ENCODE results near the gene GKN1. TPM values are rescaled to one million over a fixed set of nuclear protein-coding genes. Genes with fewer than 3 reads are reported as not detected.

GKN1 gene
- total RNA-seq, 5 donors from 2014 or later (not counting 1 experiment from before 2014, with no cell fraction given), result not detected

DNA sequence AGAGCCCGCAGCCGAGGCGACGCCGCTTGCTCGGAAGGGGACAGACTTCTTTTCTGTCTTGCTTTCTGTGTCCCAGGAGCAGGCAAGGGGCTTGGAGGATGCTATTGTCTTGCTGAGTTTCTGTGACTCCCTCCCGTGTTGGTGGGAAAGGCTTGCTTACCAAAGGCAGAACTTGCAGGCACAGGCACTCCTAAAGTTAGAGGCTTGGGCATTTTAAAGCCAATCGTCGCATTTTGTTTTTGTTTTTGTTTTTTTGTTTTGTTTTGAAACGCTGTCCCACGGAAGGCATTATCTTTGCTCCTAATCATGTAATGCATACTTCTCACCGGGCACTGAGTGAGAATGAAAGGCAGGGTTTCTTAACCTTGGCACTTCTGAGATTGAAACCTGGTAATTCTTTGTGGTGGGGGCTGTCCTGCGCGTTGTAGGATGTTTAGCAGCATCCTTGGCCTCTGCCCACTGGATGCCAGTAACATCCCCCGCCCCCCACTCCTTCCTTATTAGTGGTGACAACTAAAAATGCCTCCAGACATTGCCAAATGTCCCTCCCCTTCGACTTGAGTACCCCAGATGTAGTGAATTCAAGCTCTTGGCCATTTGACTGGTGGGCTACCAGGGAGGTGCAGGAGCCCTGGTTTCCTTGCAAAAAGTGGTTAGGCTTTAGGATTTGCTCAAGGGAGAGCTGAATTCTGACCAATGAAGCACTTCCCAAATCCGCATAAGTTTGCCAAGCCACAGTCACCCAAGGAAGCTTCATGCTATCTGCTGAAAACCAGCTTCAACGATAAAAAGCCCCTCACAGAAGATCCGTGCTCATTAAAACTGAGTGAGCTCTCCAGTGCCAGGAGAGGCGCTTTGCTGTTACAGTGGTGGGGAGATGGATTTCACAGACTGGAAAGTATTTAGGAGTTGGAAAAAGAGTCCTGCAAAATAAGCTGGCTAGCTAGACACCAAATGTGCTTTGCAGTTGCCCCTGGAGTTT lies 39.7 kb downstream of the GKN1 start:
- H3K36me3 ChIP-seq (ENCODE audit: control insufficient read depth in 2 of 2, extremely low read depth in 1 of 2, insufficient read depth in 1 of 2, low read length in 1 of 2), result no peaks in the 10 kb centered on the region
- H3K27me3 ChIP-seq (replicated peaks in 1 of 2; ENCODE audit: control insufficient read depth in 2 of 2, extremely low read depth in 1 of 2, insufficient read depth in 2 of 2, low read length in 1 of 2), result peaks cover 15 to 36% of the 10 kb centered on the region in 2 experiments
- ATAC-seq (replicated peaks in 1 of 4), result no peak
- no peak overlapping the region for H3K27ac ChIP-seq (ENCODE audit: low read length)
- DNase-seq, result no peak
- CTCF ChIA-PET, result interaction anchor here in 1 of 2 donors (0.7 to 1.3 kb wide), 2 partner anchors 12 to 1775 kb away, joined by 4 to 7 read pairs; no protein-coding TSS in a partner anchor
- WGBS (ENCODE audit: insufficient coverage), result 6% methylated on average over 8 of the region's 20 CpGs
- peaks cover 26 to 59% of the 10 kb centered on the region in 2 donors for H3K27me3 Mint-ChIP-seq
- H3K27ac Mint-ChIP-seq, result peak overlapping the region in 1 of 2 donors; percentile 54
- H3K4me1 ChIP-seq (ENCODE audit: control insufficient read depth in 1 of 2, extremely low read depth in 1 of 2, insufficient read depth in 2 of 2, low read length in 2 of 2), result peaks cover 0 to 18% of the 10 kb centered on the region in 2 experiments
- peaks cover 10 to 16% (median 14%) of the 10 kb centered on the region in 3 donors for H3K4me1 Mint-ChIP-seq
- peak overlapping the region in 1 of 2 donors; percentile 91 for H3K4me3 ChIP-seq (ENCODE audit: control insufficient read depth in 1 of 2, extremely low read depth in 1 of 2, low read length in 1 of 2)
- POLR2A ChIA-PET, result no interaction called here
- no peaks in the 10 kb centered on the region for H3K9me3 Mint-ChIP-seq
- H3K36me3 Mint-ChIP-seq, result no peaks in the 10 kb centered on the region
- no peaks in the 10 kb centered on the region for H3K9me3 ChIP-seq
- peak overlapping the region; percentile 55 to 78 (median 59) for H3K4me3 Mint-ChIP-seq

- Histone ChIP-seq H3K4me3 (ENCODE audit: control insufficient read depth in 1 of 2, extremely low read depth in 1 of 2, low read length in 1 of 2) (no peak overlapping the region), H3K4me1 (ENCODE audit: control insufficient read depth in 1 of 2, extremely low read depth in 1 of 2, insufficient read depth in 2 of 2, low read length in 2 of 2) (peaks cover 0 to 18% of the 10 kb centered on the region in 2 experiments), H3K27ac (ENCODE audit: low read length) (no peak overlapping the region), H3K9me3 (no peaks in the 10 kb centered on the region), H3K27me3 (replicated peaks in 1 of 2; ENCODE audit: control insufficient read depth in 2 of 2, extremely low read depth in 1 of 2, insufficient read depth in 2 of 2, low read length in 1 of 2) (peaks cover 12 to 35% of the 10 kb centered on the region in 2 experiments), H3K36me3 (ENCODE audit: control insufficient read depth in 2 of 2, extremely low read depth in 1 of 2, insufficient read depth in 1 of 2, low read length in 1 of 2) (no peaks in the 10 kb centered on the region)
- Mint-ChIP-seq H3K4me3 (no peak overlapping the region), H3K9me3 (no peaks in the 10 kb centered on the region), H3K27me3 (peaks cover 29 to 67% of the 10 kb centered on the region in 2 donors), H3K27ac (no peak overlapping the region), H3K36me3 (no peaks in the 10 kb centered on the region), H3K4me1 (peaks cover 10 to 16% (median 14%) of the 10 kb centered on the region in 3 donors)
- CTCF ChIA-PET, result no interaction called here
- WGBS (ENCODE audit: insufficient coverage), result 43% methylated on average over 2 of the region's 5 CpGs
- ATAC-seq (replicated peaks in 1 of 4) (no peak), DNase-seq (no peak)
- POLR2A ChIA-PET, result no interaction called here
Observed at GRCh38 chr2:69017080-69017479, 42.6 kb downstream of the GKN1 start.

DNA sequence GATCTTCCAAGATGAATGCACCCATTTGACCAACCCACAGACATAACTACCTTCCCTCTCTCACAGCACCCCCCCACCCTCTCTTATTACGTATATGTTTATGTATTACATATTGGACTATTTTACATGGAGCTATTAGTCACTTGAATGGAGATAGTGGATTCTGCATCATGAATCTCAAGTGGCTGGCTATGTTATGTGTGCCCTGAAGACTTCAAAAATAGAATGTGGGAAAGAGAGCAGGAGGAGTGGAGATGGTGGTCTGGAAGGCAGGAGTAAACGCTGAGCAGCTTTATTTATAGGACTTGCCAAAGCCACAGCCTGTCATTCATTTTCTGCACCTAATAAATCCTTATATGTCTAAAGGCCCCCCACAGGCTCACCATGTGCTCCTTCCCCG lies 43.4 kb downstream of the GKN1 start:
- ChIA-PET POLR2A (no interaction called here), CTCF (interaction anchor here in 1 of 2 donors (0.5 kb wide), 1 partner anchor 10 kb away, joined by 4 read pairs; no protein-coding TSS in a partner anchor)
- peaks cover 14 to 27% of the 10 kb centered on the region in 2 experiments for H3K27me3 ChIP-seq (replicated peaks in 1 of 2; ENCODE audit: control insufficient read depth in 2 of 2, extremely low read depth in 1 of 2, insufficient read depth in 2 of 2, low read length in 1 of 2)
- H3K4me1 ChIP-seq (ENCODE audit: control insufficient read depth in 1 of 2, extremely low read depth in 1 of 2, insufficient read depth in 2 of 2, low read length in 2 of 2), result peaks cover 0 to 14% of the 10 kb centered on the region in 2 experiments
- Mint-ChIP-seq H3K9me3 (no peaks in the 10 kb centered on the region), H3K27ac (no peak overlapping the region), H3K27me3 (peaks cover 23 to 62% of the 10 kb centered on the region in 2 donors), H3K4me1 (peaks cover 4 to 10% (median 10%) of the 10 kb centered on the region in 3 donors), H3K36me3 (no peaks in the 10 kb centered on the region), H3K4me3 (no peak overlapping the region)
- WGBS (ENCODE audit: insufficient coverage), result 91% methylated on average over 1 of the region's 3 CpGs
- no peaks in the 10 kb centered on the region for H3K36me3 ChIP-seq (ENCODE audit: control insufficient read depth in 2 of 2, extremely low read depth in 1 of 2, insufficient read depth in 1 of 2, low read length in 1 of 2)
- no peak for ATAC-seq (replicated peaks in 1 of 4)
- no peaks in the 10 kb centered on the region for H3K9me3 ChIP-seq
- no peak overlapping the region for H3K4me3 ChIP-seq (ENCODE audit: control insufficient read depth in 1 of 2, extremely low read depth in 1 of 2, low read length in 1 of 2)
- no peak for DNase-seq
- no peak overlapping the region for H3K27ac ChIP-seq (ENCODE audit: low read length)

DNA sequence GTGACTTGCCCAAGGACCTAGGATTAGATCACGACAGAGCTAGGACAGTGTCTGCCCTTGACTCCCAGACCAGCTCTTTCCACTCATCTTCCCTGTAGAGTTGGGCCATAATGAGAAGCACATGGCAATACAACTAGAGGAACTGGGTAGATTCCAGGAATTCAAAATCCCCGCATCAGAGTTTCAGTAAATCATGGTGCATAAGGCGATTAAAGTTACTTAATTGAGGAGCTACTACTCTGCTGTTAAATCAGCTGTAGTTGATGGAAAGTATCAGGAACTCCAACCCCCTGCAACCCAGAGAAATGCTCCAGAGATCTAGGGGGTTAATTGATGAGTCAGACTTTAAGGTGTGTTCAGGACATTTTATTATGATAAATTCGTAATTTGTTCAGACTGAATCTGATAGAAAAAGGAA lies 44.3 kb downstream of the GKN1 start:
- Histone ChIP-seq H3K27ac (ENCODE audit: low read length) (no peak overlapping the region), H3K27me3 (replicated peaks in 1 of 2; ENCODE audit: control insufficient read depth in 2 of 2, extremely low read depth in 1 of 2, insufficient read depth in 2 of 2, low read length in 1 of 2) (peaks cover 14 to 19% of the 10 kb centered on the region in 2 experiments), H3K36me3 (ENCODE audit: control insufficient read depth in 2 of 2, extremely low read depth in 1 of 2, insufficient read depth in 1 of 2, low read length in 1 of 2) (no peaks in the 10 kb centered on the region), H3K4me3 (ENCODE audit: control insufficient read depth in 1 of 2, extremely low read depth in 1 of 2, low read length in 1 of 2) (no peak overlapping the region), H3K4me1 (ENCODE audit: control insufficient read depth in 1 of 2, extremely low read depth in 1 of 2, insufficient read depth in 2 of 2, low read length in 2 of 2) (peaks cover 0 to 6% of the 10 kb centered on the region in 2 experiments), H3K9me3 (no peaks in the 10 kb centered on the region)
- 83% methylated on average over 2 of the region's 4 CpGs for WGBS (ENCODE audit: insufficient coverage)
- ATAC-seq (replicated peaks in 1 of 4), result no peak
- no peak overlapping the region for H3K27ac Mint-ChIP-seq
- ChIA-PET CTCF (interaction anchor here in 1 of 2 donors (0.6 kb wide), 1 partner anchor 385 kb away, joined by 4 read pairs; no protein-coding TSS in a partner anchor), POLR2A (no interaction called here)
- peaks cover 22 to 58% of the 10 kb centered on the region in 2 donors for H3K27me3 Mint-ChIP-seq
- H3K4me3 Mint-ChIP-seq, result no peak overlapping the region
- H3K4me1 Mint-ChIP-seq, result peaks cover 0 to 8% (median 7%) of the 10 kb centered on the region in 3 donors
- H3K9me3 Mint-ChIP-seq, result no peaks in the 10 kb centered on the region
- DNase-seq, result no peak
- H3K36me3 Mint-ChIP-seq, result no peaks in the 10 kb centered on the region

DNA sequence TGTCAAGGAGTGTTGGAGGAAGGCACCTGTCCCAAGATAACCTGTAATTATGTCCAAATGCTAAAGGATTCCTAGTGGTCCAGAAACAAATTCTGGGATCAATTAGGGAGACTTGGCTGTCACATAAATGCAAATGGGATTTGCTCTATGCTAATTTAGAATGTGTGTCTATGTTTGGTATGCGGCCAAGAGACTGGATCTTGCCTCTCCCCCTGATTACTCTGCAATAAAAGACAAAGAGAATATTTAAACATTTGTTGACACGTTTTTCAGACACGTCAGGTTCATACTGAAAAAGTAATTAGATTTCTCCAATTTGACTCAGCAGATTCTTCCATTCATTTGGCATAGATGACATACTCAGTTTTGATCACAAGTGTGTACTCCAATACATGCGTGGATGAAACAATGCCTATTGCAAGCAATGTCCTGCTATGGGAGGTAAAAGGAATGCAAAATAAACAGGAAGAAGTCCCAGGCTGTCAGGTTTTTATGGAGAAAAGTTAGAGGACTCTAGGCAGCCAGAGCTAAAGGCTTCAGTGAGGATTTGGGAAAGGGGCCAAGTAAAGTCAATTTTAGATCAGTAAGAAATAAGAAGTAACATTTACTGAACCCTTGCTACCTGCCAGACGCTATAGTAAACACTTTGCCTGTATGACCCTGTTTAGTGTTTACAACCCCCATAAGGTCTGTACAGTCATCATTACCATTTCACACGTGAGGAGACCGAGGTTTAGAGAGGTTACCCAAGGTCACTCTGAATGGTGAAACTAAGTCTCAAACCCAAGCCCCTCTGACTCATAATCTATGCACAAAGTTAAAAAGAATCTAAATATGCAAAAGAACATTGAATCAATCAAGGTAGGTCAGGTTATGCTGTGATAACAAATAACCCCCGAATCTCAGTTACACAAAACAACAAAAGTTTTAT lies 46.3 kb downstream of the GKN1 start:
- H3K4me3 ChIP-seq (ENCODE audit: control insufficient read depth in 1 of 2, extremely low read depth in 1 of 2, low read length in 1 of 2), result no peak overlapping the region
- H3K9me3 ChIP-seq, result no peaks in the 10 kb centered on the region
- no peak overlapping the region for H3K27ac ChIP-seq (ENCODE audit: low read length)
- ATAC-seq (replicated peaks in 1 of 4), result no peak
- no peaks in the 10 kb centered on the region for H3K4me1 ChIP-seq (ENCODE audit: control insufficient read depth in 1 of 2, extremely low read depth in 1 of 2, insufficient read depth in 2 of 2, low read length in 2 of 2)
- no peaks in the 10 kb centered on the region for H3K36me3 ChIP-seq (ENCODE audit: control insufficient read depth in 2 of 2, extremely low read depth in 1 of 2, insufficient read depth in 1 of 2, low read length in 1 of 2)
- no peak for DNase-seq
- Mint-ChIP-seq H3K36me3 (no peaks in the 10 kb centered on the region), H3K27me3 (peaks cover 11 to 44% of the 10 kb centered on the region in 2 donors), H3K4me1 (no peaks in the 10 kb centered on the region), H3K27ac (no peak overlapping the region), H3K4me3 (no peak overlapping the region), H3K9me3 (no peaks in the 10 kb centered on the region)
- 47% methylated on average over 3 of the region's 8 CpGs for WGBS (ENCODE audit: insufficient coverage)
- ChIA-PET POLR2A (no interaction called here), CTCF (no interaction called here)
- H3K27me3 ChIP-seq (replicated peaks in 1 of 2; ENCODE audit: control insufficient read depth in 2 of 2, extremely low read depth in 1 of 2, insufficient read depth in 2 of 2, low read length in 1 of 2), result peaks cover 8 to 10% of the 10 kb centered on the region in 2 experiments

GRCh38 chr2:69021727-69022126 lies 47.3 kb downstream of the GKN1 start:
- Mint-ChIP-seq H3K36me3 (no peaks in the 10 kb centered on the region), H3K4me3 (no peak overlapping the region)
- CTCF ChIA-PET, result interaction anchor here in 1 of 2 donors (0.6 kb wide), 1 partner anchor 448 kb away, joined by 3 read pairs; no protein-coding TSS in a partner anchor

More at GRCh38 chr2:69021727-69022126, 47.3 kb downstream of the GKN1 start:
- POLR2A ChIA-PET, result no interaction called here
- Mint-ChIP-seq H3K27me3 (peaks cover 12 to 42% of the 10 kb centered on the region in 2 donors), H3K27ac (no peak overlapping the region), H3K4me1 (no peaks in the 10 kb centered on the region), H3K9me3 (no peaks in the 10 kb centered on the region)
- WGBS (ENCODE audit: insufficient coverage), result no CpG with 5 or more reads among the region's 4 CpGs
- H3K4me3 ChIP-seq (ENCODE audit: control insufficient read depth in 1 of 2, extremely low read depth in 1 of 2, low read length in 1 of 2), result no peak overlapping the region
- no peak for DNase-seq
- H3K27ac ChIP-seq (ENCODE audit: low read length), result no peak overlapping the region
- peaks cover 4 to 10% of the 10 kb centered on the region in 2 experiments for H3K27me3 ChIP-seq (replicated peaks in 1 of 2; ENCODE audit: control insufficient read depth in 2 of 2, extremely low read depth in 1 of 2, insufficient read depth in 2 of 2, low read length in 1 of 2)
- no peaks in the 10 kb centered on the region for H3K36me3 ChIP-seq (ENCODE audit: control insufficient read depth in 2 of 2, extremely low read depth in 1 of 2, insufficient read depth in 1 of 2, low read length in 1 of 2)
- H3K4me1 ChIP-seq (ENCODE audit: control insufficient read depth in 1 of 2, extremely low read depth in 1 of 2, insufficient read depth in 2 of 2, low read length in 2 of 2), result no peaks in the 10 kb centered on the region
- H3K9me3 ChIP-seq, result no peaks in the 10 kb centered on the region
- ATAC-seq (replicated peaks in 1 of 4), result no peak
